Hepatocyte (in vitro differentiated cells): ENCODE data around the gene LEPR.

Experiments
- CTCF ChIP-seq: fragments of 200-600 bp; sonication (generic); IDR thresholded peaks from 2 replicates; pipeline ENCODE4 v1.5.1; 2016; ENCODE audit warnings: antibody characterized with exemption, mild to moderate bottlenecking; ENCODE audit not compliant: poor library complexity
- EZH2 ChIP-seq: fragments of 200-600 bp; sonication (generic); IDR thresholded peaks from 2 replicates; pipeline ENCODE4 v1.6.1; 2016; ENCODE audit warnings: antibody characterized with exemption, mild to moderate bottlenecking, borderline replicate concordance

DNA sequence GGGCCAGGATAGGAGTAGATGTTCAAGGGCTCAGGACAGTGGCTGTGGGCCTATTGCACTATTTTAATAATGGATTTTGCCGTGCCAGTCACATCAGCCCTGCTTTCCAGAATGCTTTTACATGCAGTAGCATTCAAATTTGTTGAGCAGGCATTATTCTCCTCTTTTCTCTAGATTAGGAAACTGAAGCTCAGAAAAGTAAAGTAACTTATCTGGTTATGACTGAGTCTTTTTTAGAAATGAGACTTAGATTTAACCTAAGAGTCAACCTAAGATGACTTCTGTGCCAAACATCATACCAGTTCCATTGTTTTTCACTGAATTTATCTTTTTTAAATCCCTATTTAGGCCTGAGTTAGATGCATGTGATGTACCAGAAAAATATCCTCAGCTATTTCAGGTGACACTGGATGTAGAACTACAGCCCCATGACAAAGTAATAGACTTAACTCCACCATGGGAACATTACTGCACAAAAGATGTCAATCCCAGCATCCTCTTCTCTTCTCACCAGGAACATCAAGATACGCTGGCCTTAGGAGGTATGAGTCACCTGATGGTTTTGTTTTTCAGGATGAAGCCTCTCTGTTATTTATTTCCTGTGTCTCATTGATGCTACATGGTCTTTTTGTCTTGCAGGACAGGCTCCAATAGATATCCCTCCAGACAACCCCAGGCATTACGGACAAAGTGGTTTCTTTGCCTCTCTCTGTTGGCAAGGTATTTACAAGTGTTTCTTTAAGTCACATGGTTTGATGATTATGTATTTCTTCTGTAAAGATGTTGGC, 31.4 kb upstream of the LEPR start:
- TF ChIP-seq CTCF (no peak), EZH2 (no peak)
